NB4 (cell line): ENCODE results near the gene CD55.

ENCODE experiments used
- DNase-seq: peaks from one replicate; pipeline ENCODE4 v3.0.0; 2010; ENCODE audit warnings: low read depth
- H3K4me3 ChIP-seq: one replicate; pipeline ENCODE4 v1.5.1; 2011; ENCODE audit warnings: mild to moderate bottlenecking, low read depth, low read length, moderate library complexity
- MAX ChIP-seq: IDR thresholded peaks from 2 replicates; pipeline ENCODE4 v1.6.1; 2011; ENCODE audit warnings: low read depth, low read length
- MYC ChIP-seq: IDR thresholded peaks from 2 replicates; pipeline ENCODE4 v1.6.1; 2011; ENCODE audit warnings: low read depth, low read length
- POLR2A ChIP-seq: IDR thresholded peaks from 2 replicates; pipeline ENCODE4 v1.6.1; 2011; ENCODE audit warnings: mild to moderate bottlenecking; ENCODE audit not compliant: insufficient read length; ENCODE audit errors: extremely low read depth
- TF ChIP-seq, protein P1 (sequence below): IDR thresholded peaks from one replicate; pipeline ENCODE4 v1.5.1; 2012; ENCODE audit warnings: low read depth, low read length

CD55 gene

DNA sequence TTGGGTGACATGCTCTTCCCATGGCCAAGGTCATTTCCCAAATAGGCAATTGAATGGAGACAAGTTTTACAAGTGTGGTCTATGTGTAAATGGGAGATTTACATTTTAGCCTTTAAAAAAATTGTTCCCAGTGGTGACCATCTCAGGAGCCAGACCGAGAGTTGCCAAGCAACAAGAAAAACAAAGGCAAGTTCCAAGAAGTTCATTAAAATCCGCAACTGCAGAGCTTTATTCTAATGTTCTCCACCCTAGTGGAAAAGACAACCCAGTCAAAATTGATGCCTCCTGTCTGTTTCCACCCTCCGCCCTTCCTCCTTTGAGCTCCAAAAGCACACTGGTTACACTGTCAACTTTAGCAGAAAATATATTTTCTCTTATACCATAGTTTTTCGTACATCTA lies 33.2 kb upstream of the CD55 start:
- TF ChIP-seq, protein P1, sequence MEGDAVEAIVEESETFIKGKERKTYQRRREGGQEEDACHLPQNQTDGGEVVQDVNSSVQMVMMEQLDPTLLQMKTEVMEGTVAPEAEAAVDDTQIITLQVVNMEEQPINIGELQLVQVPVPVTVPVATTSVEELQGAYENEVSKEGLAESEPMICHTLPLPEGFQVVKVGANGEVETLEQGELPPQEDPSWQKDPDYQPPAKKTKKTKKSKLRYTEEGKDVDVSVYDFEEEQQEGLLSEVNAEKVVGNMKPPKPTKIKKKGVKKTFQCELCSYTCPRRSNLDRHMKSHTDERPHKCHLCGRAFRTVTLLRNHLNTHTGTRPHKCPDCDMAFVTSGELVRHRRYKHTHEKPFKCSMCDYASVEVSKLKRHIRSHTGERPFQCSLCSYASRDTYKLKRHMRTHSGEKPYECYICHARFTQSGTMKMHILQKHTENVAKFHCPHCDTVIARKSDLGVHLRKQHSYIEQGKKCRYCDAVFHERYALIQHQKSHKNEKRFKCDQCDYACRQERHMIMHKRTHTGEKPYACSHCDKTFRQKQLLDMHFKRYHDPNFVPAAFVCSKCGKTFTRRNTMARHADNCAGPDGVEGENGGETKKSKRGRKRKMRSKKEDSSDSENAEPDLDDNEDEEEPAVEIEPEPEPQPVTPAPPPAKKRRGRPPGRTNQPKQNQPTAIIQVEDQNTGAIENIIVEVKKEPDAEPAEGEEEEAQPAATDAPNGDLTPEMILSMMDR: no peak
- no peak for DNase-seq
- no peak overlapping the region for H3K4me3 ChIP-seq

DNA sequence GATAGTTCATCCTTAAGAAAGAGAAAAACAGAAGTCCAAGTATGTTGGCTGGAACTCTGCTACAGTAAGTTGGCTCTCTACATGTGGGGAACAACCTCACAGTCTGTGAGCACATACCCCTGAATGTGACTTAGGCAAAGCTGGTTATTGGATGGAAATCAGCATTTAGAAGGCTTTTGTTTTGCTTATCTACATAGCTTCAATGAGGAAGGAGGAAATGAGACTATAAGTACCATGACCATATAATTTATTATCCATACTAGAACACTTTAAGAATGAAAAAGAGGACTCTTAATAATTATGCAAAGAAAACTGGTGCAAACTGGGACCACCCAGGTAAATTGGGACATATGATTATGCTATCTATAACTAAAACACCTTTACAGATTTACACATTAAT lies 31.7 kb upstream of the CD55 start:
- no peak for DNase-seq

DNA sequence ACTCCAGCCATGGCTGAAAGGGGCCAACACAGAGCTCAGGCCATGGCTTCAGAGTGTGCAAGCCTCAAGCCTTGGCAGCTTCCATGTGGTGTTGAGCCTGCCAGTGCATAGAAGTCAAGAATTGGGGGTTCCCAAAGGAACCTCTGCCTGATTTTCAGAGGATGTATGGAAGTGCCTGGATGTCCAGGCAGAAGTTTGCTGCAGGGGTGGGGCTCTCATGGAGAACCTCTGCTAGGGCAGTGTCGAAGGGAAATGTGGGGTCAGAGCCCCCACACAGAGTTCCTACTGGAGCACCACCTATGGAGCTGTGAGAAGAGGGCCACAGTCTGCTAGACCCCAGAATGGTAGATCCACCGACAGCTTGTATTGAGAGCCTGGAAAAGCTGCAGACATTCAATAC lies 29.8 kb upstream of the CD55 start:
- no peak for TF ChIP-seq MAX
- no peak for TF ChIP-seq MYC
- TF ChIP-seq POLR2A: no peak
- TF ChIP-seq, protein P1: no peak
- no peak overlapping the region for H3K4me3 ChIP-seq
- DNase-seq: no peak

More for the DNA sequence above, 31.7 kb upstream of the CD55 start:
- no peak overlapping the region for H3K4me3 ChIP-seq
- TF ChIP-seq MAX: no peak
- TF ChIP-seq, protein P1: no peak
- no peak for TF ChIP-seq POLR2A
- TF ChIP-seq MYC: no peak

GRCh38 chr1:207298186-207298585 lies 23.3 kb upstream of the CD55 start:
- TF ChIP-seq MYC: no peak
- TF ChIP-seq, protein P1: no peak
- no peak overlapping the region for H3K4me3 ChIP-seq
- DNase-seq: no peak

DNA sequence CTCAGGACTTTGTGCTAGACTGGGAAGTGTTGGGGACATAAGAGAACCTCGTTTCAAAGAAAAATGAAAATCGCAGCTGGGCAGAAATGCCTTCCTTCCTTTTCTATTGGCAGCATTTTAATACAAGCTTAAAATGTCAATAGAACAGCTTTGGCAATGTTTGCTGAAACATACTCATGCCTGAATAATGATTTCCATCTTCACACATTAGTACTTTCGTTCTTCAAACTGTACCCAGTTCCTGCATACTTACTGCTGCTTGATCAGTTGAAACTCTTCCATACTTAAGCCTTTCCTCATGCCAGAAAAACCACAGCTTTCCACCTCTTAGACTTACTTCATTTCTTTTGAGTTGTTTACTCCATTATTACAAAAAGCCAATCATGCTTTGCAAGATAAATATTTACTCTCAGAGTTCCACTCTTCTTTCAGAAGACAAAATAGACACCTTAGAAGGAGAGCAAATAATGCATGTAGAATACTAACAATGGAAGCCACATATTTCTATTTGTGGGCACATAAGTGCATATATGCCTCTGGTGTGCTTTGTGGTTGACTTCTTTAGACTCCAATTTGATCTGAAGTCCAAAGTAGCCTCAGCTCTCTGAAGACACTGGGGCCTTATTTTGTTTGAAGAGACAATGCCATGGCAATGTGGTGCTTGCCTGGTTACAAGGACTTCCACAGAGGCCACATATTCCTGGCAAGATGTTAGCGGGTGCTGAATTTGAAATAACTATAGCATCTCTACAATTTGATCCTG lies 22.7 kb upstream of the CD55 start:
- no peak for DNase-seq
- no peak for TF ChIP-seq MYC
- TF ChIP-seq, protein P1: no peak
- TF ChIP-seq POLR2A: no peak
- TF ChIP-seq MAX: no peak

DNA sequence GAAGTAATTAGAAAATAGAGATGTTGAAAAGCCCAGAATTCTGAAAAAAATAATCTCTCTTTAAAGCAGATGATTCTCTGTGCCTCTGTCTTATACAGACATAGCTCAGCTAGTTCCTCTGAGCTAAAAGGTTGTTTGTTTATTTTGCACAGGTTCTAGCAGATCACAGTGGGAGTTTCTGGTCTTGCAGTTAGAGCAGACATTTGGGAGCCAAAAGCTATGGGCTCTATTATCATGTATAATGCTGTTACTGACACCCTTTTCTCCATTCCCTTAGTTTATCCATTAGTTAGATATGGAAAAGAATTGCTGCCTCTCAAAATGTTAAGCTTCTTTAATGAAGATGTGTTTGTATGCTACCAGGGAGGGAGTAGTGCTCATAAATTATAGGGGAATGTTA lies 20.5 kb upstream of the CD55 start:
- DNase-seq: no peak
- TF ChIP-seq POLR2A: no peak
- TF ChIP-seq, protein P1: no peak
- no peak for TF ChIP-seq MAX
- no peak for TF ChIP-seq MYC
- H3K4me3 ChIP-seq: no peak overlapping the region

More for the DNA sequence above, 22.7 kb upstream of the CD55 start:
- no peak overlapping the region for H3K4me3 ChIP-seq
